ENCODE results near the gene LIMS2.
A peak's percentile ranks its signal among the peaks of the same experiment; 100 is the strongest.

The LIMS2 gene

GRCh38 chr2:127659408-127660290 lies 15.7 kb downstream of the LIMS2 start:
- DNase-seq (ENCODE audit: extremely low read depth in 1 of 2, low read depth in 1 of 2), result no peak

- DNase-seq (ENCODE audit: extremely low read depth in 1 of 2, low read depth in 1 of 2), result no peak
Measured at GRCh38 chr2:127658641-127659407, 16.5 kb downstream of the LIMS2 start.

GRCh38 chr2:127658146-127658545 lies 17.2 kb downstream of the LIMS2 start:
- DNase-seq (ENCODE audit: extremely low read depth in 1 of 2, low read depth in 1 of 2), result no peak

- no peak for DNase-seq (ENCODE audit: extremely low read depth in 1 of 2, low read depth in 1 of 2)
Measured at GRCh38 chr2:127657232-127657595, 18.1 kb downstream of the LIMS2 start.

DNA sequence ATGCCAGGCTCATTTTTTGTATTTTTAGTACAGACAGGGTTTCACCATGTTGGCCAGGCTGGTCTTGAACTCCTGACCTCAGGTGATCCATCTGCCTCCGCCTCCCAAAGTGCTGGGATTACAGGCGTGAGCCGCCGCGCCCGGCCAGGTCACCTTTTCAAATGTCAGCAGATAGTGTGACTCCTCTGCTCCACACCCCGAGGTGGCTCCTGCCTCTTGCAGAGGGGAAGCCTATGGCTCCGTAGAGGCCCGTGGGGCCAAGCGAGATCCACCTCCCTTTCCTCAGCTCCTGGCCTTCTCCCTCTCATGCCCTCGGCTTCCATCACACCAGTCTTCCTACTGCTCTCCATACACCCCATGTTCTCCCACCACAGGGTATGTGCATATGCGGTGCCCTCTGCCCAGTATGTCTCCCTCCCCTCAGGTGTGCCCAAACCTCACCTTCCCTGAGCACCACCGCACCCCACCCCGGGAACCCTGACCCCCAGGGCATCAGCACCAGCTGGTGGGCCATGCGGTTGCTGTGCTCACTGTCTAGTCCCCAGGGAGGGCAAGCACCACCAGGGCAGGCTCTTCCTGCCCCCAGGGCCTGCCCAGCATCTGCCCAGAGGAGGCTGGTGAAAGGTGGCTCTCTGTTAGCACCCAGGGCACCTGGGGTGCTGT lies 18.6 kb downstream of the LIMS2 start:
- DNase-seq (ENCODE audit: extremely low read depth in 1 of 2, low read depth in 1 of 2), result no peak

- DNase-seq (ENCODE audit: extremely low read depth in 1 of 2, low read depth in 1 of 2), result no peak
Measured at GRCh38 chr2:127655209-127656073, 19.9 kb downstream of the LIMS2 start.

DNA sequence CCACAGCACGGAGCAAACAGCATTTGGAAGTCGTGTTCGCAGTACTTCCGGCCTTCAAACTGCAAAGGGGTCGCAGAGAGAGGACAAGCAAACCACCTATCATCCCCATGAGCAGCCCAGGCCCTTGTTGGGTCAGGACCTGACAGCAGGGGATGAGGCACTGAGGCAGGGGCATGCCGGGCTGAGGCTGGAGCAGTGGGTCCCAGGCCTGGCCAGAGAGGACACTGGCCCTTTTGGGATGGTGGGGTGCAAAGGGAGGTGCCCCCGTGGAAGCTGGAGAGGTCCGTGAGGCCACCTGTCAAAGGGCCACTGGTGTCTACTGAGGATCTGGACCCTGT lies 20.5 kb downstream of the LIMS2 start:
- DNase-seq (ENCODE audit: extremely low read depth in 1 of 2, low read depth in 1 of 2), result no peak

GRCh38 chr2:127654084-127654837 lies 21.1 kb downstream of the LIMS2 start:
- no peak for DNase-seq (ENCODE audit: extremely low read depth in 1 of 2, low read depth in 1 of 2)

GRCh38 chr2:127653421-127654083 lies 21.8 kb downstream of the LIMS2 start:
- DNase-seq (ENCODE audit: extremely low read depth in 1 of 2, low read depth in 1 of 2), result no peak

DNA sequence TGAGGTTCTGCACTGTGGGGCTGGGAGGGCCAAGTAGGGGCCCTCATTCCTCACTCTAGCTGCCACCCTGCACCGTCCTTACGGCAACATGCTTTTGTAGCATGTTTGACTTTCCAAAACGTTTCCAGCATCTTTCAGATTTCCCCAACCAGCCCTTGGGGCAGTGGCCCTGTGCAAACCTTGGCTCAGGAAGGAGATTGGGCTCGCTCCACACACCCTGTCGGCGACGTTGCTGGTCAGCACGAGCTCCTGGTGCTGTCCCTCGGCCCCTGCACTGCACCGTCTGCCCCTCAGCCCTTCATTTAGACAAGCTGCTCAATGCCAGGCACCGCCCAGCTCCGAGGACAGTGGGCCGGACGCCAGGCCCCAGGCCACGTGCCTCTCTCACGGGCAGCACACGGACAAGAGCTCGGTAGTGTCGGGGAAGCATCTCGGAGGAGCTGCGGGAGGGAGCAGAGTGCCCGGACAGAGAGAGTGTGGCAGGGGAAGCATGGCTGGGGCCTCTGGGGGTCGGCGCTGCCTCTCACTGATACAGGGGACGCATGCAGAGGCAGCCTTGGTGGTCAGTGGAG lies 22.5 kb downstream of the LIMS2 start:
- DNase-seq (ENCODE audit: extremely low read depth in 1 of 2, low read depth in 1 of 2), result no peak

GRCh38 chr2:127651971-127652550 lies 23.3 kb downstream of the LIMS2 start:
- no peak for DNase-seq (ENCODE audit: extremely low read depth in 1 of 2, low read depth in 1 of 2)

DNA sequence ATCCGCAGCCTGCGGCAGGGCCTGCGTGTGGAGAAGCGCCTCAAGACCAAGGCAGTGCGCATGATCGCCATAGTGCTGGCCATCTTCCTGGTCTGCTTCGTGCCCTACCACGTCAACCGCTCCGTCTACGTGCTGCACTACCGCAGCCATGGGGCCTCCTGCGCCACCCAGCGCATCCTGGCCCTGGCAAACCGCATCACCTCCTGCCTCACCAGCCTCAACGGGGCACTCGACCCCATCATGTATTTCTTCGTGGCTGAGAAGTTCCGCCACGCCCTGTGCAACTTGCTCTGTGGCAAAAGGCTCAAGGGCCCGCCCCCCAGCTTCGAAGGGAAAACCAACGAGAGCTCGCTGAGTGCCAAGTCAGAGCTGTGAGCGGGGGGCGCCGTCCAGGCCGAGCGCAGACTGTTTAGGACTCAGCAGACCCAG lies 23.9 kb downstream of the LIMS2 start:
- no peak for DNase-seq (ENCODE audit: extremely low read depth in 1 of 2, low read depth in 1 of 2)

DNA sequence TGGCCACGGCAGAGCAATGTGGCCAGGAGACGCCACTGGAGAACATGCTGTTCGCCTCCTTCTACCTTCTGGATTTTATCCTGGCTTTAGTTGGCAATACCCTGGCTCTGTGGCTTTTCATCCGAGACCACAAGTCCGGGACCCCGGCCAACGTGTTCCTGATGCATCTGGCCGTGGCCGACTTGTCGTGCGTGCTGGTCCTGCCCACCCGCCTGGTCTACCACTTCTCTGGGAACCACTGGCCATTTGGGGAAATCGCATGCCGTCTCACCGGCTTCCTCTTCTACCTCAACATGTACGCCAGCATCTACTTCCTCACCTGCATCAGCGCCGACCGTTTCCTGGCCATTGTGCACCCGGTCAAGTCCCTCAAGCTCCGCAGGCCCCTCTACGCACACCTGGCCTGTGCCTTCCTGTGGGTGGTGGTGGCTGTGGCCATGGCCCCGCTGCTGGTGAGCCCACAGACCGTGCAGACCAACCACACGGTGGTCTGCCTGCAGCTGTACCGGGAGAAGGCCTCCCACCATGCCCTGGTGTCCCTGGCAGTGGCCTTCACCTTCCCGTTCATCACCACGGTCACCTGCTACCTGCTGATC lies 24.4 kb downstream of the LIMS2 start:
- no peak for DNase-seq (ENCODE audit: extremely low read depth in 1 of 2, low read depth in 1 of 2)

DNA sequence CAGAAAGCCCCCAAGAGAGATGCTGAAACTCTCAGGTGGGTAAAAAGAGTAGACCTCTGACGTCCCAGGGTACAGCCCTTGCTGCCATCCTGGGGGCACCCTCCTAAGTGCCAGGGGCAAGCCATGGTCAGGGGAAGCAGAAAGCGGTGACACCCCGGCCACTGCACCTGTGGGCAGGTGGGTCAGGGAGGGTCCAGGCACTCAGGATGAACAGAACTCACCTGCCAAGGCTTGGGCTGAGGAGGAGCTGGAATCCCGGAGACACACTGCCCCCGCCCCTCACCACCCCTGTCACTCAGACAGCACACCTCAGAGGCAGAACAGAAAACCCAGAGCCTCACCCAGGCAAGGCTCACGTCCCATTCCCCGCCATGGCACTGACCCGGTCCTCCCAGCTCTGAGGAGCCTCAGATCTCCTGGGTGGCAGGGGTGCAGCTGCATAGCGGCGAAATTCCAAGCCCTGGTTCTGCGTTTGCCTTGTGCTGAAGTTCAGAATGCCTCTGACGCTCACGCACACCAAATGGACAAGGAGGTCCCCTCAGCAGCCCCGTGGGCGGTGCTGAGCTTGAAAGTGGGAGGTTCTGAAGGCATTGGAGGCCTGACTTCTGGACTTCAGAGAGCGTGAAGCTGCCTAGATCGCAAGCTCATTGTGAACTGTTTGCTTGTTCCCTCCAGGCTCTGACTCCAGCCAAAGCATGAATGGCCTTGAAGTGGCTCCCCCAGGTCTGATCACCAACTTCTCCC lies 25.1 kb downstream of the LIMS2 start:
- no peak for DNase-seq (ENCODE audit: extremely low read depth in 1 of 2, low read depth in 1 of 2)

GRCh38 chr2:127649684-127650040 lies 25.7 kb downstream of the LIMS2 start:
- DNase-seq (ENCODE audit: extremely low read depth in 1 of 2, low read depth in 1 of 2), result peak; percentile 56 to 72

DNA sequence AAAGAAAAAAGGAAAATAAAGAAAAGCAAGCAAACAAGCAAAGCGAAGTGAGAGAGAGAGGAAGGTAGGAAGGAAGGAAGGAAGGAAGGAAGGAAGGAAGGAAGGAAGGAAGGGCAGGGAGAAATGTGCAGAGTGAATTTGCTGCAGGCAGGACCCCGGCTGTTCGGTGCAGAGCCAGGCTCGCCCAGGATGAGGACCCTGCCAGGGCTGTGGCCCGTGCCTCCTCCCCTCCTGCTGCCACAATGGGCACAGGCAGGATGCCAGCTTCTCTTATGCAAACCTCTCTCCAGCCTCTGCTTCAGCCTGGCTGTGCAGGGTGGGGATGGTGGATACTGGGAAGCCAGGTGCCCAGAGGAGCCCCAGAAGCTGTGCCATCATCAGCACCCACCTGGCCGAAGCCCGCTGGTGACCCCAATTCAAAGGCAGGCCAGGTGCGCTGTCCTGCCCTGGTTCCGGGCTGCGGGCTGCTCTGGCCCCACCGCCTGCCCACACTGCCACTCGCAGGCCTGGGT lies 26.2 kb downstream of the LIMS2 start:
- no peak for DNase-seq (ENCODE audit: extremely low read depth in 1 of 2, low read depth in 1 of 2)

DNA sequence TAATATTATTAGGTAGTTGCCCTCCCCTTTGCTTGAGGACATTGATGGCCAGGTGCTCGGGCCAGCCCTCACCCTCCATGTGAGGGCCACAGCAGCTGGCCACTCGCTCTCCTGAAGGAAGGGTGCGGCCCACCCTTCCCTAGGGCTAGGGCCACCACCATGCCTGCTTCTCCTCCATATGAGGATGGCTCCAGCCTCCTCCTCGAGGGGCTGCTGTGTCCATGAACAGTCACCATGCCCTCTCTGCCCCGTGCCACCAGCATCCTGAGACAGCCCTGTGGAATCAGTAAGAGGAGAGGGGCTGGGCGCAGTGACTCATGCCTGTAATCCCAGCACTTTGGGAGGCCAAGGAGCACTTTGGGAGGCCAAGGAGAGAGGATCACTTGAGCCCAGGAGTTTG lies 27.0 kb downstream of the LIMS2 start:
- no peak for DNase-seq (ENCODE audit: extremely low read depth in 1 of 2, low read depth in 1 of 2)

Measured in stimulated activated CD8-positive, alpha-beta memory T cell treated with anti-CD3 and anti-CD28 coated beads, Interleukin-7, amount 100 ng/mL, for 48 hours (primary cell).